ENCODE data around the gene NR3C2. TPM values are rescaled to one million over a fixed set of nuclear protein-coding genes. Genes with fewer than 3 reads are reported as not detected.

The NR3C2 gene
- total and polyA plus RNA-seq, 2 of the 4 experiments (the other 2 are of a cell fraction): 1.1 to 2.3 TPM

DNA sequence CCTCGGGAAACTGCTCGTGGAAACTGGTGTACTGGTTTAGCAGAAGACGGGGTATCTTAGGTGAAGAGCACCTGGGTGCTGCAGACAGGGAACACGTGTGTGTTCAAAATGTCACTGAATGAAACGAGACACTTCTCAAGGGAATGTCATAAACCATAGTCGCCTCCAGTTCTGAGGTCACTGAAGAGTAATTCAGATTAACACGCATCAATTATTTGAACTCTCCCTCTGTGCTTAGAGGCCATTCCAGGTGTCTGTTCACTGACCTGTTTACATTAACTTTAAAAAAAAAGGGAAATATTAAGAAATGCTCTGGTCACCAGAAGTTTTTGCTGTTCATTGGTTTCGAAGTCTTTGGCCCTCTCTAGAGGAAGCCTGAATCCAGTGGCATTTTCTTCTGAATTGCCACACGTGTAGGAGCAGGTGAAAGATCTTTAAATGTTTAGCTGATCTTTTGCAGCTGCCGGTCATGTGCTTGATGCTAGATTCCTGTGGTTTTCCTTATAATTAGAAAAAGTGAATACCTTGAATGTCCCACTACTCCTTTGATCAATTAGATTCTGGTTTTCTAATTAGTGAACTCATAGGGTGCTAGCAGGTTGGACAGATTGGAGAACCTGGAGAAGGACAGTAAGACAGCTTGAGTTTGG is 379.8 kb downstream of the NR3C2 start:
- Histone ChIP-seq H3K9ac (ENCODE audit: low read depth, low read length) (no peak overlapping the region), H3K18ac (ENCODE audit: low read depth, low read length) (no peak overlapping the region), H2BK15ac (ENCODE audit: low read depth, low read length) (no peak overlapping the region), H3K9me1 (ENCODE audit: insufficient read depth, low read length) (peaks cover 20% of the 10 kb centered on the region), H2AK9ac (replicated peaks; ENCODE audit: low read depth, low read length, poor library complexity) (no peak overlapping the region), H2BK120ac (ENCODE audit: low read depth, low read length) (no peak overlapping the region), H3K4me1 (ENCODE audit: control insufficient read depth, insufficient read depth, low read length) (peaks cover 7% of the 10 kb centered on the region; the same call in 1 of the 2 replicates), H3K4ac (ENCODE audit: low read depth, low read length) (no peak overlapping the region), H3K56ac (ENCODE audit: extremely low read depth, insufficient read depth, low read length) (no peak overlapping the region), H2BK20ac (ENCODE audit: low read depth, low read length) (no peak overlapping the region), H3K27me3 (ENCODE audit: control insufficient read depth, insufficient read depth, low read length) (no peaks in the 10 kb centered on the region), H4K91ac (ENCODE audit: insufficient read depth, low read depth, low read length) (no peak overlapping the region), H3K14ac (replicated peaks; ENCODE audit: low read depth, low read length) (no peak overlapping the region), H4K5ac (ENCODE audit: low read depth, low read length) (no peak overlapping the region), H4K8ac (ENCODE audit: low read depth in 2 of 2, low read length in 2 of 2) (no peak overlapping the region), H2AK5ac (ENCODE audit: low read depth, low read length) (no peak overlapping the region), H2BK5ac (ENCODE audit: low read depth, low read length, poor library complexity, severe bottlenecking) (no peak overlapping the region), H3K4me2 (ENCODE audit: low read depth, low read length) (no peak overlapping the region), H3K79me1 (ENCODE audit: low read depth in 1 of 2, low read length in 2 of 2) (peaks cover 30 to 54% of the 10 kb centered on the region in 2 experiments), H4K20me1 (ENCODE audit: insufficient read depth, low read length) (peaks cover 3% of the 10 kb centered on the region), H2AFZ (replicated peaks; ENCODE audit: low read length, poor library complexity) (no peak overlapping the region), H3K23ac (ENCODE audit: low read depth, low read length) (no peak overlapping the region), H3K9me3 (ENCODE audit: control insufficient read depth, insufficient read depth, low read length) (no peaks in the 10 kb centered on the region), H3K27ac (ENCODE audit: insufficient read depth, low read length) (no peak overlapping the region), H3K36me3 (ENCODE audit: control insufficient read depth, insufficient read depth, low read length) (peaks cover 11% of the 10 kb centered on the region), H3K4me3 (ENCODE audit: insufficient read depth, low read depth, low read length) (no peak overlapping the region)
- in situ Hi-C loops (cut with MboI; ENCODE audit: low sequenced_read_pairs): no loop called here
- ATAC-seq (ENCODE audit: low read depth) (no peak), DNase-seq (no peak)
- 79% methylated on average over 5 of the region's 10 CpGs; no CpG with 5 or more reads in 1 of the 2 experiments for WGBS, 2 experiments (ENCODE audit: extremely low coverage in 2 of 2, insufficient read length in 1 of 2)
- CTCF ChIA-PET: no interaction called here
- POLR2A ChIA-PET (ENCODE audit: unreplicated experiment): no interaction called here
- intact Hi-C loops (cut with micrococcal nuclease): no loop called here
- no peak for TF ChIP-seq MAFK (IDR thresholded peaks at IDR 0.05; ENCODE audit: low read depth, low read length)
- TF ChIP-seq RCOR1 (IDR thresholded peaks at IDR 0.05; ENCODE audit: insufficient replicate concordance, low read length): no peak
- no peak for TF ChIP-seq BHLHE40 (IDR thresholded peaks at IDR 0.05; ENCODE audit: low read depth, low read length)
- no peak for TF ChIP-seq SMC3 (IDR thresholded peaks at IDR 0.05; ENCODE audit: low read depth, low read length)
- TF ChIP-seq MAZ (IDR thresholded peaks at IDR 0.05; ENCODE audit: borderline replicate concordance, low read depth, low read length): no peak
- TF ChIP-seq, protein P1, sequence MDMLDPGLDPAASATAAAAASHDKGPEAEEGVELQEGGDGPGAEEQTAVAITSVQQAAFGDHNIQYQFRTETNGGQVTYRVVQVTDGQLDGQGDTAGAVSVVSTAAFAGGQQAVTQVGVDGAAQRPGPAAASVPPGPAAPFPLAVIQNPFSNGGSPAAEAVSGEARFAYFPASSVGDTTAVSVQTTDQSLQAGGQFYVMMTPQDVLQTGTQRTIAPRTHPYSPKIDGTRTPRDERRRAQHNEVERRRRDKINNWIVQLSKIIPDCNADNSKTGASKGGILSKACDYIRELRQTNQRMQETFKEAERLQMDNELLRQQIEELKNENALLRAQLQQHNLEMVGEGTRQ (IDR thresholded peaks at IDR 0.05; ENCODE audit: low read depth, low read length): no peak
- no peak for TF ChIP-seq RFX5 (IDR thresholded peaks at IDR 0.05; ENCODE audit: low read depth, low read length)
- TF ChIP-seq ELK1 (IDR thresholded peaks at IDR 0.05; ENCODE audit: borderline replicate concordance, low read depth, low read length): no peak
- no peak for TF ChIP-seq MXI1 (IDR thresholded peaks at IDR 0.05; ENCODE audit: borderline replicate concordance, low read depth, low read length)
- no peak for TF ChIP-seq FOS (IDR thresholded peaks at IDR 0.05; ENCODE audit: low read depth, low read length)
- no TSS peak for BruUV-seq (replicated peaks)
- dilution Hi-C loops (cut with HindIII; ENCODE audit: low sequenced_read_pairs, unreplicated experiment): no loop called here

Measured in IMR-90 (cell line).